WTC11 (cell line): ENCODE measurements around the gene GDF11. TPM values are rescaled to one million over a fixed set of nuclear protein-coding genes. Genes with fewer than 3 reads are reported as not detected.

ENCODE experiments used
- ATAC-seq: fragments of 200-7000 bp; cut with Tn5 transposase; 2 replicates; pipeline ENCODE4 v1.10.0; 2021; ENCODE audit warnings: mild to moderate bottlenecking, moderate library complexity
- CTCF ChIA-PET: fragments of 300-600 bp; sonication (Branson Sonifier 250); formaldehyde crosslinking; loops from one replicate; lab custom pipeline; 2021; ENCODE audit warnings: antibody characterized with exemption; lab: Charles Lee
- POLR2A ChIA-PET: fragments of 350-600 bp; sonication (Branson Sonifier 250); formaldehyde crosslinking; loops from one replicate; lab custom pipeline; 2021; ENCODE audit warnings: antibody characterized with exemption; lab: Charles Lee
- DNase-seq: peaks from one replicate; pipeline ENCODE4 v3.0.0; 2021; ENCODE audit warnings: low spot score
- H3K27ac Mint-ChIP-seq: 2 replicates; pipeline ENCODE4 v1.8.0; 2021; ENCODE audit warnings: mixed read lengths
- H3K27me3 Mint-ChIP-seq: 2 replicates; pipeline ENCODE4 v1.8.0; 2021; ENCODE audit warnings: low read depth, mild to moderate bottlenecking, moderate library complexity, mixed read lengths
- H3K36me3 Mint-ChIP-seq: 2 replicates; pipeline ENCODE4 v1.8.0; 2021; ENCODE audit warnings: mixed read lengths
- H3K4me1 Mint-ChIP-seq: 2 replicates; pipeline ENCODE4 v1.8.0; 2022; ENCODE audit warnings: mixed read lengths
- H3K4me3 Mint-ChIP-seq: 2 replicates; pipeline ENCODE4 v1.8.0; 2021; ENCODE audit warnings: mild to moderate bottlenecking, moderate library complexity, mixed read lengths
- H3K9me3 Mint-ChIP-seq: 2 replicates; pipeline ENCODE4 v1.8.0; 2021; ENCODE audit warnings: mixed read lengths
- CDX4 ChIP-seq: fragments of 250-450 bp; sonication (Bioruptor Pico); IDR thresholded peaks from 2 replicates; pipeline ENCODE4 v1.9.0; 2021; ENCODE audit warnings: moderate library complexity, mild to moderate bottlenecking, inconsistent platforms, borderline replicate concordance
- E2F4 ChIP-seq: sonication (generic); formaldehyde crosslinking; IDR thresholded peaks from 2 replicates; pipeline ENCODE4 v1.8.1; 2022; ENCODE audit warnings: low read depth, mild to moderate bottlenecking, moderate library complexity, missing genetic modification reagents, borderline replicate concordance
- FOXP4 ChIP-seq: sonication (generic); formaldehyde crosslinking; IDR thresholded peaks from 2 replicates; pipeline ENCODE4 v1.8.0; 2022; ENCODE audit warnings: mild to moderate bottlenecking, missing genetic modification reagents
- MAX ChIP-seq: sonication (generic); formaldehyde crosslinking; IDR thresholded peaks from 2 replicates; pipeline ENCODE4 v1.8.0; 2022; ENCODE audit warnings: mild to moderate bottlenecking, missing genetic modification reagents
- MLX ChIP-seq: sonication (generic); formaldehyde crosslinking; IDR thresholded peaks from 2 replicates; pipeline ENCODE4 v1.8.1; 2023; ENCODE audit warnings: mild to moderate bottlenecking, missing genetic modification reagents, moderate library complexity
- MXD4 ChIP-seq: fragments of 250-450 bp; sonication (Bioruptor Pico); IDR thresholded peaks from 2 replicates; pipeline ENCODE4 v1.8.0; 2021; ENCODE audit warnings: mild to moderate bottlenecking, moderate library complexity, borderline replicate concordance
- NFE2L1 ChIP-seq: sonication (generic); formaldehyde crosslinking; IDR thresholded peaks from 2 replicates; pipeline ENCODE4 v1.8.1; 2023; ENCODE audit warnings: missing genetic modification reagents
- NR1H2 ChIP-seq: sonication (generic); formaldehyde crosslinking; IDR thresholded peaks from 2 replicates; pipeline ENCODE4 v1.9.0; 2021; ENCODE audit warnings: mild to moderate bottlenecking, moderate library complexity, missing genetic modification reagents
- OVOL2 ChIP-seq: fragments of 250-450 bp; sonication (Bioruptor Pico); IDR thresholded peaks from 2 replicates; pipeline ENCODE4 v1.9.0; 2021; ENCODE audit warnings: mild to moderate bottlenecking, borderline replicate concordance
- RORB ChIP-seq: fragments of 250-450 bp; sonication (Bioruptor Pico); IDR thresholded peaks from 2 replicates; pipeline ENCODE4 v1.9.0; 2021; ENCODE audit warnings: mild to moderate bottlenecking
- SMAD4 ChIP-seq: sonication (generic); formaldehyde crosslinking; IDR thresholded peaks from 2 replicates; pipeline ENCODE4 v1.8.0; 2022; ENCODE audit warnings: mild to moderate bottlenecking, missing genetic modification reagents
- SOX15 ChIP-seq: fragments of 250-450 bp; sonication (Bioruptor Pico); IDR thresholded peaks from 2 replicates; pipeline ENCODE4 v1.9.0; 2021; ENCODE audit warnings: mild to moderate bottlenecking
- STAT6 ChIP-seq: sonication (generic); formaldehyde crosslinking; conservative IDR thresholded peaks from 2 replicates; pipeline ENCODE4 v1.8.1; 2023; ENCODE audit warnings: mild to moderate bottlenecking, low read depth, missing genetic modification reagents, moderate library complexity
- TCF7 ChIP-seq: sonication (generic); formaldehyde crosslinking; IDR thresholded peaks from 2 replicates; pipeline ENCODE4 v1.8.0; 2022; ENCODE audit warnings: mild to moderate bottlenecking, low read depth, missing genetic modification reagents, moderate library complexity
- USF2 ChIP-seq: sonication (generic); formaldehyde crosslinking; IDR thresholded peaks from 2 replicates; pipeline ENCODE4 v1.8.1; 2023; ENCODE audit warnings: mild to moderate bottlenecking, missing genetic modification reagents, moderate library complexity
- ZBTB21 ChIP-seq: sonication (generic); formaldehyde crosslinking; IDR thresholded peaks from 2 replicates; pipeline ENCODE4 v1.8.1; 2023; ENCODE audit warnings: mild to moderate bottlenecking, missing genetic modification reagents, borderline replicate concordance
- ZBTB43 ChIP-seq: sonication (generic); formaldehyde crosslinking; IDR thresholded peaks from 2 replicates; pipeline ENCODE4 v1.8.1; 2023; ENCODE audit warnings: mild to moderate bottlenecking, missing genetic modification reagents
- ZNF232 ChIP-seq: sonication (generic); formaldehyde crosslinking; IDR thresholded peaks from 2 replicates; pipeline ENCODE4 v1.8.0; 2022; ENCODE audit warnings: mild to moderate bottlenecking, missing genetic modification reagents
- ZNF423 ChIP-seq: fragments of 250-450 bp; sonication (Bioruptor Pico); IDR thresholded peaks from 2 replicates; pipeline ENCODE4 v2.1.2; 2022; ENCODE audit warnings: mild to moderate bottlenecking, moderate library complexity
- total RNA-seq: library from RNA; stranded (reverse); gene quantifications from 3 replicates; pipeline ENCODE4 v1.2.3, GENCODE V29; 2021

The GDF11 gene
- total RNA-seq, 1 experiment from 2014 or later: 16.9 TPM

- no peak for TF ChIP-seq NFE2L1 (CRISPR knock-in tag)
- TF ChIP-seq USF2: no peak
- TF ChIP-seq MLX (CRISPR knock-in tag): no peak
- no peak for TF ChIP-seq ZBTB43 (CRISPR knock-in tag)
These were observed 49.4 kb upstream of the GDF11 start (continued) for GRCh38 chr12:55693323-55694187.

- no peak overlapping the region for H3K4me3 Mint-ChIP-seq
- H3K4me1 Mint-ChIP-seq: no peaks in the 10 kb centered on the region
- ChIA-PET POLR2A (interaction anchor here (0.9 kb wide), 1 partner anchor 10 kb away, joined by 3 read pairs; no protein-coding TSS in a partner anchor), CTCF (interaction anchor here (0.6 to 1.0 kb wide), 3 partner anchors 12 to 13 kb away, joined by 3 read pairs; partner anchors contain the start of gene ITGA7)
- no peak for TF ChIP-seq E2F4 (CRISPR knock-in tag)
- TF ChIP-seq SMAD4 (CRISPR knock-in tag): no peak
- TF ChIP-seq MAX (CRISPR knock-in tag): no peak
- no peak for TF ChIP-seq ZNF423 (CRISPR knock-in tag)
- TF ChIP-seq RORB (CRISPR knock-in tag): no peak
- no peak for TF ChIP-seq FOXP4
- TF ChIP-seq MXD4 (CRISPR knock-in tag): no peak
- TF ChIP-seq CDX4 (CRISPR knock-in tag): no peak
- no peak for TF ChIP-seq NR1H2
- TF ChIP-seq SOX15 (CRISPR knock-in tag): no peak
- no peak for TF ChIP-seq STAT6 (CRISPR knock-in tag)
- no peak for TF ChIP-seq ZNF232 (CRISPR knock-in tag)
- no peak for TF ChIP-seq MLX (CRISPR knock-in tag)
- no peak for TF ChIP-seq TCF7 (CRISPR knock-in tag)
- no peak for TF ChIP-seq OVOL2 (CRISPR knock-in tag)
- no peak for TF ChIP-seq ZBTB21
- DNase-seq (no peak), ATAC-seq (no peak)
- H3K36me3 Mint-ChIP-seq: peaks cover 24% of the 10 kb centered on the region
- H3K9me3 Mint-ChIP-seq: no peaks in the 10 kb centered on the region
- no peaks in the 10 kb centered on the region for H3K27me3 Mint-ChIP-seq
- H3K27ac Mint-ChIP-seq: no peak overlapping the region
These were observed 48.8 kb upstream of the GDF11 start for GRCh38 chr12:55694188-55694515.
